ENCODE results near the gene ZCWPW1.

The ZCWPW1 gene

GRCh38 chr7:100428199-100428966, at the start of gene ZCWPW1:
Gene ZCWPW1 (minus strand): TSS chr7:100428703. CDS start chr7:100420649, 8,054 bp downstream.
- DNase-seq: peak; percentile 99

- DNase-seq: peak; percentile 42
Observed at GRCh38 chr7:100477871-100478267, 49.4 kb upstream of the ZCWPW1 start.

GRCh38 chr7:100476903-100477870, 48.7 kb upstream of the ZCWPW1 start:
- DNase-seq: peak; percentile 79

- DNase-seq: no peak
Observed at GRCh38 chr7:100476101-100476780, 47.7 kb upstream of the ZCWPW1 start.

GRCh38 chr7:100475549-100475948, 47.0 kb upstream of the ZCWPW1 start:
- DNase-seq: peak; percentile 60

- no peak for DNase-seq
Observed at GRCh38 chr7:100472854-100473499, 44.5 kb upstream of the ZCWPW1 start.

GRCh38 chr7:100472121-100472851, 43.8 kb upstream of the ZCWPW1 start:
- DNase-seq: no peak

- no peak for DNase-seq
Observed at GRCh38 chr7:100471021-100471420, 42.5 kb upstream of the ZCWPW1 start.

- peak; percentile 96 for DNase-seq
Observed at GRCh38 chr7:100469227-100470044, 40.9 kb upstream of the ZCWPW1 start.

GRCh38 chr7:100467638-100468373, 39.3 kb upstream of the ZCWPW1 start:
- no peak for DNase-seq

- DNase-seq: no peak
Observed at GRCh38 chr7:100466653-100467605, 38.4 kb upstream of the ZCWPW1 start.

- DNase-seq: no peak
Observed at GRCh38 chr7:100465702-100466311, 37.3 kb upstream of the ZCWPW1 start.

GRCh38 chr7:100465299-100465698, 36.8 kb upstream of the ZCWPW1 start:
- no peak for DNase-seq

GRCh38 chr7:100464791-100465190, 36.3 kb upstream of the ZCWPW1 start:
- no peak for DNase-seq

- DNase-seq: no peak
Observed at GRCh38 chr7:100464210-100464660, 35.7 kb upstream of the ZCWPW1 start, which contains the start of gene SPACDR. Gene SPACDR (minus strand): TSS chr7:100464260. CDS start chr7:100464025, 235 bp downstream.

GRCh38 chr7:100457033-100457432, 28.5 kb upstream of the ZCWPW1 start:
- DNase-seq: no peak

- no peak for DNase-seq
Observed at GRCh38 chr7:100456562-100456961, 28.1 kb upstream of the ZCWPW1 start.

GRCh38 chr7:100455206-100455605, 26.7 kb upstream of the ZCWPW1 start:
- DNase-seq: no peak

Data from stimulated activated CD8-positive, alpha-beta memory T cell treated with anti-CD3 and anti-CD28 coated beads, Interleukin-4, amount 100 ng/mL, for 48 hours (primary cell).